Activated CD8-positive, alpha-beta memory T cell treated with anti-CD3 and anti-CD28 coated beads, Interleukin-2, amount 50 U/mL, for 24 hours (primary cell): ENCODE results near the gene ZNF134.

Experiments
- DNase-seq: peaks from one replicate; pipeline ENCODE4 v3.0.0-alpha.2; 2020; ENCODE audit errors: extremely low read depth

ZNF134 gene

DNA sequence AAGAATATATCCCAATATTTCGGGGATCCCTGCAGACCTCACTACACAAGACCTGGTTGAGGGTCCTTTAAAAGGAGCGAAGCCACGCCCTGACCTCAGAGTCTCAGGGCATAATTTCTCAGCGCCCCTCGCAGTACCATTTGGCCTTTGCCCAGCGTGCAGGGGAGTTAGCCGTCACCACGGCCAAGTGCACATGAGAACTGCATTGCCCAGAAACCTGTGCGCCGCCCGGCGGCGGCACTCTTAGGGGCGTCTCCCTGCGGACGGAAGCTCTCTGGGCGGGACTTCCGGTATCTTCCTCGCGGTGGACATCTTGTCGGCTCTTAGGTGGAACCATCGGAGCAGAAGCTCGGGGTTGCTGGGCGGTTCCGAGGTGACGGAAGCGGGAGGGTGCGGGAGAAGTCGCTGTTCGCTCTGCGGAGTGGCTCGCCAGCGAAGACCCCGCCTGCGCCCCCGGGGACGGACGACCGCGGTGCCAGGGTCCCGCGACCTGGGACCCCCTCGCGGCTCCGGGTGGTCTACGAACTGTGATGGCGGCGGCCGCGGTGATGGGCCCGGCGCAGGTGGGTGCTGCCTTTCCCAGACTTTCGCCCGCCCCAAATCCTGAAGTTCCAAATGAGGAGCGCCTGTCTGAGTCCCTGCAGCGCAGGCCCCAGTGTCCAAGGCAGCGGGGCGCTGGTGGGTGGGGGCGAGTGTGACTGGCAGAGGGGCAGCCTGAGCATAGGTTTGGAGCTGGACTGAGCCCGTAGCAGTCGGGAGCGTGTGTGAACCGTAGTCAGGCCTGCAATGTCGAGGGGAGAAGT is at the start of gene ZNF134:
Gene ZNF134, plus strand, starts transcription at position 302 of the 803 bp plus-strand sequence. CDS start 5,227 bp downstream, outside the sequence.
- peak; percentile 75 for DNase-seq

DNA sequence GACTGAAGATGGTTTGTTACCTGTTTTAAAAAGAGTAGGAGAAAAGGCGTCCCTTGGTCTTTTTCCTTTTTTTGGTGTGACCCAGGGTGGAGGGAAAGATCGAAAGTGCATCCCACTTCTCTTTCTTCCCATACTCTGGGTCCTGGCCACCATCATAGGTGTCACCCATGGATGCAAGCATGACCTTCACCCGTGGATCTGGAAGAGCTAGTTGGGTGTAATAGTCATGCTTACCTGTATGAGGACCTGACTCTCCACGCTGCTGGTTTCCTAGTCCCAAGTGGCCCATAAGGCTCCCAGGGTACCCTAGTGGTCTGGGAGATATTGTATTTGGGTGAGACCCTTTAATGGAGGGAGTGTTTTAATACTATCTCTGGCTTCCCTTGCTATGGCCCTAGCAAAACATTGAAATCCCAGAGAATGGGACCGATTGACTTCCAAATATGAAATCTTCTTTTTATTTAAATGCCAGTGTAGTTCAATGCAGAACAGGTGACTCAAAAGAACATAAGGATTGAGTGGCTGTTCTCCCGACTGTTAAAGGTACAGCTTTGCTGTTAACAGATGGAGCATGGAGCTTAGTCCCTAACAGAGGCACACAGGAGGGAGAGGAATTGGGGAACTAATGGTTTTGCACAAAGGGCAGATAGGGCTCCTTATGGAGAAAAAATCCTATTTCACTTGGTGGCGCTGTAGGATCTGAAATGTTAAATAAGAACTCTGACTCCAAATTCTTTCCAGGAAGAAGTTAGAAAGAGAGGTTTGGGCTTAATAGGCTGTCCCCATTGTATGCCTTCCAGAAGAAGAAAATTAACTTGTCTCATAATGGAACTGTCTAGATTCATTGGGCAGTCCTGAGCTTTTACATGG is 47.4 kb upstream of the ZNF134 start:
- no peak for DNase-seq

DNA sequence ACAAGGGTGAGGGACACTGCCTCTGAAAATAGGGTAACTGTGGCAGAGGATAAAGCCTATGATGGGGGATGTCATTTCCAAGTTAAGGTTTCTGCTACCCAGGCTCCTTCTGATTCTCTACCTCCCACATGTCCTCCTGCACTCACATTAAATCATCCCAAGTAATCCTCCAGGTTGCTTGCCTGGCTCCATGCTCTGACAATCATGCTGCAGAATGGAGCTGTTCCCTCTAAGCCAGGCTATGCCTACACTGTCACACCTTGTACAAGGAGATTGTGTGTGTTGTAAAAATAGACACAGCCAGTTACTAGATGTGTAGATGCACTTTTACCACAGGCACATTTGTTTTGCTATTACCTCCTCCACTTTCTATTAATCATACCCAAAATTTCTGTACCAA is 43.3 kb upstream of the ZNF134 start:
- DNase-seq: no peak

DNA sequence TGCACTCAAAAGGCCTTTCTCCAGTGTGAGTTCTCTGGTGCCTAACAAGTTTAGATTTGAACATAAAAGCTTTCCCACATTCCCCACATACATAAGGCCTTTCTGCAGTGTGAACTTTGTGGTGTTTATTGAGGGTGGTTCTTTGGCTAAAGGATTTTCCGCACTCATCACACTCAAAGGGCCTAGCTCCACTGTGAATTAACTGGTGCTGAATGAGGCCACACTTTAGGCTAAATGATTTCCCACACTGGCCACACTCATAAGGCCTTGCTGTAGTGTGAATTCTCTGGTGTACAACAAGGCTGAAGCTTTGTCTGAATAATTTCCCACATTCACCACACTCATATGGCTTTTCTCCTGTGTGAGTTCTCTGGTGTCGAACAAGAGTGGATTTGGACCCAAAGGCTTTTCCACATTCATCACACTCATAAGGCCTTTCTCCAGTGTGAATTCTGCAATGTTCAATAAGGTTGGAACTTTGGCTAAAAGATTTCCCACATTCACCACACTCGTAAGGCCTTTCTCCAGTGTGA is 41.6 kb upstream of the ZNF134 start:
- no peak for DNase-seq

DNA sequence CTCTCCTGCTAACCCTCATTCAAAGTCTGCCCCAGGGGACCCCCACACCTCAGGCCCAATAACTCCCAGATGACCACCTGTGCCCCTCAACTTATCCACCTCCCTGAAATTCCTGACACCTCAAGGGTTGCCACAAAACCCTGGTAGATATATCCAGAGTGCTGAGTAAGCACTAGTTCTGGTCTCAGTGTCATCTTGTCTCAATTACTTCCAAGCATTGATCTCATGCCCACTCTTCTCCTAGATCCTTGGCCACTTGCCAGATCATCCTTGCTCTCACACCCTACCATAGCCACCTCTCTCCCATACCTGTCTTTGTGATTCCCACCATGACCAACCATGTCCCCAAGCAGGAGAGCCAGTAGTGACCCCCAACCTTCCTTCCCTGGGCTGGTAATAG is 37.4 kb upstream of the ZNF134 start:
- DNase-seq: no peak

GRCh38 chr19:57578487-57579205 is 35.4 kb upstream of the ZNF134 start, which contains the start of gene ZNF416:
ZNF416 (minus strand) TSS chr19:57578911; CDS start chr19:57578704, 207 bp downstream.
- DNase-seq: peak; percentile 94

DNA sequence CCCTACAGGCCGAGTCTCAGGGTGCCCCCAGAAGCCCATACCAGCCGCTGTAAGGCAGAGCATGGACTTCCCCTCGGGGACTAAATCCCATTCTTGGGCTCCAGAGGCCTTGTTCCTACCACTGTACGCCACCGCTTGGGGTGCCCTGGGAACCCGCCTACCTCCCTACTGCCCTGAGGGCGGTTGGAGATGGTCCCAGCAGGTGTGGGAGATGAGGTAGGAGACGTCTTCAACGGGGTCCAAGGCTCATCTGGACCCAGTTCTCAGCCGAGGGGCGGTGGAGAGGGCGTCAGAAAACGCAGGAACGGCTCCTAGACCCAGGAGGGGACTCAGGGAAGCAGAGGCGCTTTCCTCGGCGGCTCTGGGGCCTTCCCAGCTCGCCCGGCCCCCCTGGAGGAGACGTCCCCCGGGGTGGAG is 30.9 kb upstream of the ZNF134 start:
- DNase-seq: no peak

DNA sequence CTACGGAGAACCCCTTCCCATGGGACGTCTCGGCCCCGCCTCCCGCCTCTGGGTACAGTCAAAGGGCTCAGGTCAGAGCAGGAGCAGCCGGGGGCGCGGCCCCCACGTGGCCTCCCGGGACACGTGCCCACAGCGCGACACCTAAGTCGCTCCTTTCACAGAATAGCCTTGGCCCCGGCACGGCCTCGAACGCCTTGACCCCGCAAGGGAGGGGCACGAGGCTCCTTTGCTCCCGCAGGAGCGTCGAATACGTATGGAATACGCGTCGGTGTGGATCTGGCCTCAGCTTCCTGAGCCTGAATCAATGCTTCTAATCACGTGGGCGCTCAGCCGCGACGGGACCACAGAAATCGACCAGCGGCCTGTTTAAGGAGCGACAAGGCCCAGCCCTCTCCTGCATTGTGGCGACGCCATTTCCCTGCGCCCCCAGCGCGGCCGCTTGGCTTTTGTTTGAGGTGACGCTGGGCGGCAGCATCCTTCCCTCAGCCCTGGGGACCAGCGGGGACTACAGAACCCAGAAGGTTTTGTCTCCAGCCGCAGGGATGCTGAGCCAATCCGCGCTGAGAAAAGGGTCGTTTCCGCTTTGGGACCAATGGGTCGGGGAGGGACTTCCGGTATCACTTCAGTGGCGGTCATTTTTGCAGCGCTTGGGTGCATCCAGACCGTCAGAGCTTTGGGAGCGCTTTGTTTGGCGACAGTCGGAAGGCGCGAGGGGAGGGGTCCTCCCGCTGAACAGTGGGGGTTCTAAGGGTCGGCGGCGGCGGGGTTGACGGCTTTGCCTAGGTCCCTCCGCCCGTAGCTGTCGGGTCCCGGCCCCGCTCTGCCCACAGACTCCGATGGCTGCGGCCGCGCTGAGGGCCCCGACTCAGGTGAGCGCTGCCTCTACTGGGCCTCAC is 30.3 kb upstream of the ZNF134 start, which contains the start of gene ZIK1:
Gene ZIK1, plus strand, starts transcription at position 625 of the 896 bp plus-strand sequence. Its CDS starts 212 bp downstream, at position 837.
- peak; percentile 82 for DNase-seq

- no peak for DNase-seq
Observed at GRCh38 chr19:57587529-57587928, 26.5 kb upstream of the ZNF134 start.

GRCh38 chr19:57599377-57599760 is 14.7 kb upstream of the ZNF134 start:
- no peak for DNase-seq

- DNase-seq: peak; percentile 86
Observed at GRCh38 chr19:57599761-57600383, 14.2 kb upstream of the ZNF134 start, which contains the start of gene ZNF530. ZNF530 (plus strand) TSS chr19:57599885; CDS start chr19:57604346, 4,461 bp downstream.

GRCh38 chr19:57606931-57607330 is 7.1 kb upstream of the ZNF134 start:
- DNase-seq: no peak

- no peak for DNase-seq
Observed at GRCh38 chr19:57611113-57611512, 2.9 kb upstream of the ZNF134 start.

DNA sequence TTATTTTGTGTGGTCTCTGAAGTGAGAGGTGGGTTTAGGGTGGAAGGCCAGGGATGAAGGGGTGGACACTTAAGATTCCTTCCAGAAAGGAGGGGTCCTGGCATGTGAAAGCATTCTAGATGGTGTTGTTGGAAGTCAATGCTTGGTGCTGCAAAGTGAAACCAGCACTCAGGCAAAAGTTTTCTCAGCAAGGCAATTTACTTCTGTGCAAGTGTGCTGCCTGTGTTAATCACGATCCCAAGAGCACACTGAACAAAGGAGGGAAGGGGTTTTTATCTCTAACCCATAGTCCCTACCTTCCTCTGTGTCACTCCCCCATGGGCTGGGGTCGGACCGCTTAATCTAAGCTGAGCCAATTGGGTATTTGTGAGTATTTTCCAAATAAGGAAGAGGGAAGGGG is 1.3 kb downstream of the ZNF134 start:
- DNase-seq: no peak

GRCh38 chr19:57620673-57621348 is 6.8 kb downstream of the ZNF134 start:
- DNase-seq: no peak

GRCh38 chr19:57623091-57623490 is 9.0 kb downstream of the ZNF134 start:
- no peak for DNase-seq

- peak; percentile 70 for DNase-seq
Observed at GRCh38 chr19:57632987-57633831, 19.2 kb downstream of the ZNF134 start, which contains the start of gene ZNF211. ZNF211 (plus strand) TSS chr19:57633168; CDS start chr19:57633347, 179 bp downstream.

DNA sequence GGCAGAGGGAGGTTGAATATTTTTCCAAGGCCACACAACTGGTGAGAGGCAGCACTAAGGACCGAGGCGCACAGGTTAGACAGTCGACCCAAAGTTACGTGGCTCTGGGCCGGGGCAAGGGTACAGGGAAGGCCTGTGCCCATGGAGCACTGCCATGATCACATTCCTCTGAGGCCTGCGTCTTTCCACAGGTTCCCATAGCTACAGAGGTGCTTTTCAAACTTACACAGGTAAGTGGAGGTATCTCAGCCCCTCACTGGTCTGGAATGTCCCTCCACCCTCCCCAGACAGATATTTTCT is 19.7 kb downstream of the ZNF134 start:
- DNase-seq: no peak

- no peak for DNase-seq
Observed at GRCh38 chr19:57637379-57637778, 23.3 kb downstream of the ZNF134 start.
